Stimulated activated CD8-positive, alpha-beta memory T cell treated with anti-CD3 and anti-CD28 coated beads, Interleukin-4, amount 100 ng/mL, for 1 hour (primary cell): ENCODE measurements around the gene NOS1.
"Not testable (repeated sequence)": the region's sequence is repeated elsewhere in the genome, so short reads cannot be mapped to it uniquely, and the experiment has no call there.

Source experiments
- DNase-seq, 2 donors: peaks; one replicate each; pipeline ENCODE4 v3.0.0-alpha.2; 2020; ENCODE audit warnings: low read depth in 2 of 2, low spot score in 1 of 2

Gene NOS1

DNA sequence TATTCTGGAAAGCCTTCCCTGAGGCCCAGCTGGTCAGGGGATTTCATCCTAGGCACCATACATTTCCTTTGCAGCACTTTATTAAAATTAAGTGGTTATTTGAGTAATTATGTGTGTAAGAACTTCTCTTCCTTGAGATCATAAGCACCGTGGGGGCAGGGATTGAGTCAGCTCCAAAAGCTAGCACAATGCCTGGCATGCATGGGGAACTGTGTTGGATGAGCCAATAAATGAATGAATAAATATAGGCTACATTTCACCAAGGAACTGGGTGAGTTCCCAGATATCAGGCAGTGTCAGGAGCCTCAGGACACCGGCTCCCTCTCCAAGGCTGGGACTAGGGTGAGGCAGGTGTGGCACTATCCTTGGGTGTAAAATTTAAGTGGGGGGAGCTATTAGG is 88.3 kb downstream of the NOS1 start:
- no peak for DNase-seq

DNA sequence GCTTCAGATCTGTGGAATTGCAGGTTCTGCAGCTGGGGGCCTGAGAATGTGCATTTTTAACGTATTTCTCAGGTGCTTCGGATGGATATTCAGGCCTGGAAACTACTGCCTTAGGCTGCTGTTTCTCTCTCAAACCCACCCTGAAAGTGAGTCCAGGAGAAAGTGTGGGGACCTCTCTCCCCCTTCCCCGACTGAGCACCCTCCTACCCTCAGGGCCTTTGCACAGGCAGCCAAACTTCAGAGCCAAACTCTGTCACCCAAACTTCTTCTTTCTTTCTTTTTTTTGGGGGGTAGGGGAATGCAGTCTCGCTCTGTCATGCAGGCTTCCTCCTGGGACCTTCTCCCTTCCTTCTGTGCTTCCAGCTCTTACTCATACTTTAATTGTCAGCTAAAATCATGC is 88.7 kb downstream of the NOS1 start:
- no peak for DNase-seq

DNA sequence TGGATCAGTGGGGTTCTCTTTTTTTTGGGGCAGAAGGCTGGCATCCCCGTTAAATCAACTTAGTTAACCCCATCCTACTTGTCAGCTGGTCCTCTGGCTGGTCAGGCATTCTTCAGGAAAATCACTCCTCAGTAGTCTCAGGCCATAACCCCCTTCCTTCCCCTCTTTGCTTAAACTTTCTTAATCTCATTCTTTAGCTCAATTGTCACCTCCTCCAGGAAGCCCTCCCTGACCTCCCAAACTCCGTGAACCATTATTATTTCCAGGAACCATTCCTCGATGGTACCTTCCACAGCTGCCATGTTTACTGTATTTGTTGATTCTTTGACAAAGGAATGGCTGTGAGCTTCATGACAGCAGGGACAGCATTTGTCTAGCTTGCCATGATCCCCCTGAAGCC is 98.7 kb downstream of the NOS1 start:
- DNase-seq: no peak

GRCh38 chr12:117261247-117261646 is 100.2 kb downstream of the NOS1 start:
- no peak for DNase-seq

DNA sequence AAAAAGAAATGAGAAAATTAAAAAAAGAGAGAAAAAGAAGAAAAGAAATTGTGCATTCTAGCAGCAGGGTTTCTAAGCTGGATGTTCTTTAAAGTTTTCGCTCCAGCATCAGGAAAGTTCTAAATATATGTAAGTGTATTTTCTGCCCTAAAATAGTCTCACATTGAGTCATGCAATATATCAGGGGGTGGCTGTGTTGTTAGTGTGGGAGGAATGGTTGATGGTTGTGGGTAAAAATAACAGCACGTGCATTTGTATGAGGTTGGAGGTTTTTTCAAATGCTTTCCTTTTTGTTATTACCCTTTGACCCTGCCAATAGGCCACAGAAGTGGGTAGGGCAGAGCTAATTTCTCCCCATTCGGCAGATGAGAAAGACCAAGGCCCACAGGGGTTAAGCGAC is 106.0 kb downstream of the NOS1 start:
- no peak for DNase-seq

DNA sequence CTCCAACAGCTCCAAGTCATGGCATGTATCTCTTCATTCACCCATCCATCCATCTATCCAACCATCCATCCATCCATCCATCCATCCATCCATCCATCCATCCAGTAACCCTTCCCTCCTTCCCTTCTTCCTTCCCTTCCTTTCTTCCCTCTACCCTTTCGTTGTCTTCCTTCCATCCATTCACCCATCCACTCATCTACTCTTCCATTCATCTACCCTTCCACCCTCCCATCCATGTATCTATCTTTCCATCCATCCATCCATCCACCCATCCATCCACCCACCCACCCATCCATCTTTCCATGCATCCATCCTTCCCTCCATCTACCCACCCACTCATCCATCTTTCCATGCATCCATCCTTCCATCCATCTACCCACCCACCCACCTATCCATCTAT is 117.9 kb downstream of the NOS1 start:
- DNase-seq: no peak

- no peak for DNase-seq
Measured at GRCh38 chr12:117241697-117242096, 119.7 kb downstream of the NOS1 start.

- DNase-seq: no peak
Measured at GRCh38 chr12:117240081-117240755, 121.2 kb downstream of the NOS1 start.

DNA sequence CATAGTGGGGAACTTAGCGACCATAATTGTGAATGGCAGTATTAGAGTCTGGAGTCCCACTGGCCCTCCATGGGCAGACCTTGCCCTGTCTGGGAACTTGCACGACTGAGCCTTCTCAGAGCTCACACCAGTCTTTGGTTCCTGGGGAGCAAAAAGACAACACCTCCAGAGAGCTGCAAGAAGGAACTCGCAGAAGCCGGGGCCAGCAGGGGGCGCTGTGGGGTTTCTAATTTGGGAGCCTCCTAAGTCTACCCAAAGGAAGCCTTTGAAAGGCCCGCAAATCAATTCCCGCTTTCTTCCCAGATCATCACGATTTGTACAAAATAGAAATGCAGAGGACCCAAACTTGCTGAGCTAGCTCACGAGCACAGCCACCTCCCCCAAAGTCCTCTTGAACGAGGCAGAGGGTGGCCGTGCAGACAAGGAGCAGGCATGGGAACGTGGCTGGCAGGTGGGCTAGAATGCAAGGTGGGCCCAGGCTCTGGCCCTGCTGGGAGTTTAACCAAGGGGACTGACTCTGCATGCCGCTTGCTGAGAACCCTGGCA is 124.9 kb downstream of the NOS1 start:
- DNase-seq: peak; percentile 54 to 63

GRCh38 chr12:117235261-117235660 is 126.2 kb downstream of the NOS1 start:
- DNase-seq: no peak

- DNase-seq: no peak
Measured at GRCh38 chr12:117234441-117234840, 127.0 kb downstream of the NOS1 start.

GRCh38 chr12:117231750-117232149 is 129.7 kb downstream of the NOS1 start:
- DNase-seq: no peak

- DNase-seq: no peak
Measured at GRCh38 chr12:117228239-117228638, 133.2 kb downstream of the NOS1 start.

DNA sequence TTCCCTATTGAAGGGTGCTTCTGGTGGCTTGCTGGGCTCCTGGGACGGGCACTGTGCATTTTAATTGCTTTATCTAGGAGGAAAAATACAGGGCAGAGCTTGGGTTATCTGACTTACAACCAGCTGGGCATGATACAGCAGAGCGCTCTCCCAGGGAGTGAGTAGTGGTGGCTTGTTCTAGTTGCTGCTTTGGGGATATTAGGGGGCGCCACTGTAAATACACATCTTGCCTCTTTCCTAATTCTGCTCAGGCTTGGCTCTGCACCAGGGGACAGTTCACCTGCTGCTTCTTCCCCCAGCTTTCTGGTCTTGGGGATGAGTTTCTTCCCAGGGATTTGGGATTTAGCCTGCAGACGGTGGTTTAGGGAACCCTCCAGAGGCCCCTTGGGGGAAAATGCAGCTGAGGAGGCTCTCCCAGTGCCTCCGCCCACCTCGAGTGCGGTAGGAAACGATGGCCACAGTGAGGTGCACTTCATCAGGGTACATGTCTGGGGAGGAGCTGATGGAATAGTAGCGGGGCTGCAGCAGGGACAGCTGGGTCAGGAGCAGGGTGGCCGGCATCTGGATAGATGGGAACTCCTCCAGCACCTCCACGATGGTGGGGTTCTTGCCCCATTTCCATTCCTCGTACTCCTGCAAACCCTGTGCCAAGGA is 134.3 kb downstream of the NOS1 start:
- no peak for DNase-seq

DNA sequence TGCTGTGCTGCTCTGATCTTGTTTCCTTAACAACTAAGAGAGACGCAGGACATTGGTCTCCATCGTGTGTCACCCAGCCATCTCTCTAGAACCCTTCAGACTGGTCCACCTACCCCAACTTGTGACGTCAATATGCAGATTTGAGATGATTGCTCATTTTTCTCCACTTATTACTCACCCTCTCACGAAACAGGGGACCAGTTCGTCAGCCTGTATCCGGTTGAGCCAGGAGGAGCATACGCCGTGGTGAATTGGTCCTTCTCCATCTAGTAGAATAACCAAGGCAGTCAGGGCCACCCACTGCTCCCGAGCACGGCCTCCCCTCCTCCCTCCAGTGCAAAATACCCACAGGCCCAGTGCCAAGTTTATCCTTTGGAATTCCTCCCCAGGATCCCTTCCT is 134.9 kb downstream of the NOS1 start:
- DNase-seq: no peak

GRCh38 chr12:117225179-117225578 is 136.2 kb downstream of the NOS1 start:
- DNase-seq: no peak

DNA sequence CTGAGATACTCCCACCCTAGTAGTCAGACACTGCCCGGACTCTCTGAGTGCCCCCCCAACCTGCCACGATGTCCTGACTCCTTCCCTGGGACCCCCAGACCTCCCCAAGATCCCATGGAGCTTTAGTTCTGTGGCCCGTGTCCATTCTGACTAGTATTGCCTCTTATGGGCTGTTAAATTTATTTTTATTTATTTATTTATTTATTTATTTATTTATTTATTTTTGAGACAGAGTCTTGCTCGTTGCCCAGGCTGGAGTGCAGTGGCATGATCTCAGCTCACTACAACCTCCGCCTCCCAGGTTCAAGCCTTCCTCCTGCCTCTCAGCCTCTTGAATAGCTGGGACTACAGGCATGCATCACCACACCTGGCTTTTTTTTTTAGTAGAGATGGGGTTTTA is 140.5 kb downstream of the NOS1 start:
- not testable (repeated sequence) for DNase-seq

DNA sequence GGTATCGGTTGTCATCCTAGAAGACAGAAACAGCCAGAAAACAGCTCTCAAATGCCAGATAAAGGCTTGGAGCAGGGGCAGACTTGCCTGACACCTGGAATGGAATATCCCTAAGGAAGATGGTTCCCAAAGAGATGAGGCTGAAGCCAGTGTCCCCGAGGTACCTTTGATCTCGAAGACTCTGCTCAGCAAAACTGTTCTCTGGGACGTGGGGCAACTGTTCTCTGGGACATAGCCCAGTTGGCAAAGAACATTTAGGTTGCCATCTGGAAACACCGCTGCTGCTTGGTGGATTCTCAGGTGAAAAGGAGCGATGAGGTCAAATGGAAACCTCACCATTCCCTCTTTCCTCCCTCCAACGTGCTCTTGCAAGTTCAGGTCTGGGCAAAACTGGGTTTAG is 143.3 kb downstream of the NOS1 start:
- DNase-seq: no peak

DNA sequence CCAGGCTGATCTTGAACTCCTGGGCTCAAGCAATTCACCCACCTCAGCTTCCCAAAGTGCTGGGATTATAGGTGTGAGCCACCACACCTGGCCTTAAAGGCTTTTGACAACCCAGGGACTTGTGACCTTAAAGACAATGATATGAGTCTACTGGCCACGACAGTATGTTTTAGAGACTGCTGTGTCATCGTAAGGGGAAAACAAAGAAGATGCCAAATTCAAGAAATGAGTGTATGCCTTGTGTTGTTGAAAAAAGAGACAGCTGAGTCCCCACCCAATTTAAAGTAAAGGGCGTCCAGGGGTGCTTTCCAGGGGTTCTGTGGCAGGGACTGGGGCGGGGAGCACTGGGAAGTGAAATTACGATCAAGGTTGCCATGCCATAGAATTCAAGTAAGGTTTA is 144.7 kb downstream of the NOS1 start:
- no peak for DNase-seq

DNA sequence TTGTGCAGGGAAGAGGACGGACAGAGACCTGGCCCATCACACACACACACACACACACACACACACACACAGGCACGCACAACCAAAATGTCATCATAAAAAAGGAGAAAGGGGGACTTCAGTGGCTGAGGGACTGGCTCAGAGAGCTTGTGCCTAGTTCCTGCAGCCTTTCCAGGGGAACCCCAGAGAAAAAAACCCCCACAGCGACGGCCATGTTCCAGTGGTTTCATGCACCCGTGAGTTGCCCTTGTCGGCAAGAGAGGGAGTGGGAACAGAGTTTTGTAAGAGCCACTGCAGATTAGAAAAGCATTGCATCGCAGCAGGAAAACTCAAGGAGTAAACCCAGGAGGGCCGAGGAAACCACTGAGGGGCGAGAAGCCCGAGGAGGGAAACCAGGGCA is 146.6 kb downstream of the NOS1 start:
- DNase-seq: no peak

DNA sequence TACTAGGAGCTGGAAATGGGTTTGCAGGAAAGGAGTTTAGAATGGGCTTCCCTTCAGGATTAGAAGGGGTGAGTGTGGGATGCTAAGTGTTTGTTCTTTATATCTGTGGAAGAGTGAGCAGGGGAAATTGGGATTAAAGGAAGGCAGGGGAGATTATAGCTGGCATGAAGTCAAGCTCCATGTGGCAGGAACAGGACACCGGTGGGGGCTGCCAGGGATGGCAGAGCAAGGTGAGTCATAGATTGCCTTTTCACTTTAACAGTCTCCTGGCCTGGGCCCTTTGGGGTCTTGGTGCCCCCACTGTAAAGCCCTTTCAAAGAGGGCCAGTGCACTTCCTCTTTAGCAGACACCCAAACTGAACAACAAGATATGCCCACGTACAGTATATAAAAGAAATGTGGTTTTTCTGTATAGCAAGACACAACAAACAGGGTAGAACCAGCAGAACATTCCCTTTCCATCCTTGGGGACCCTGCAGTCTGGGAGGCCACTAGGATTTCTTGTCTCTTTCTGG is 148.1 kb downstream of the NOS1 start:
- no peak for DNase-seq

GRCh38 chr12:117212563-117213190 is 148.7 kb downstream of the NOS1 start:
- DNase-seq: peak; percentile 20 to 28
